Nephron (organoid): ENCODE results near the gene DOK3.

Experiments used
- H3K27ac Mint-ChIP-seq, 3 experiments: 2 replicates each; pipeline ENCODE4 v1.8.0; 2020; ENCODE audit warnings: mixed read lengths in 3 of 3, mild to moderate bottlenecking in 2 of 3, moderate library complexity in 1 of 3
- H3K27me3 Mint-ChIP-seq: 2 replicates; pipeline ENCODE4 v1.8.0; 2021; ENCODE audit warnings: low read depth, mild to moderate bottlenecking, moderate library complexity, mixed read lengths
- H3K36me3 Mint-ChIP-seq: 2 replicates; pipeline ENCODE4 v1.8.0; 2020; ENCODE audit warnings: low read depth, mixed read lengths
- H3K4me1 Mint-ChIP-seq: 2 replicates; pipeline ENCODE4 v1.8.0; 2020; ENCODE audit warnings: mixed read lengths
- H3K4me3 Mint-ChIP-seq, 3 experiments: 2 replicates each; pipeline ENCODE4 v1.8.0; 2020; ENCODE audit warnings: mild to moderate bottlenecking in 3 of 3, mixed read lengths in 3 of 3, moderate library complexity in 2 of 3
- H3K9me3 Mint-ChIP-seq: 2 replicates; pipeline ENCODE4 v1.8.0; 2020; ENCODE audit warnings: mixed read lengths
- CTCF ChIP-seq, 3 experiments: fragments of 200-600 bp; sonication (generic); IDR thresholded peaks; one replicate each; pipeline ENCODE4 v1.5.0; 2021; ENCODE audit warnings: antibody characterized with exemption in 3 of 3; ENCODE audit not compliant: unreplicated experiment in 3 of 3

DOK3 gene

GRCh38 chr5:177514541-177514940, 4.9 kb upstream of the DOK3 start:
- Mint-ChIP-seq H3K4me3 (peak overlapping the region; percentile 91 to 95 (median 92)), H3K36me3 (peaks cover 45% of the 10 kb centered on the region), H3K9me3 (no peaks in the 10 kb centered on the region), H3K27me3 (no peaks in the 10 kb centered on the region), H3K27ac (no peak overlapping the region), H3K4me1 (peaks cover 15% of the 10 kb centered on the region)
- no peak for TF ChIP-seq CTCF (IDR thresholded peaks at IDR 0.05; ENCODE audit: unreplicated experiment in 3 of 3)

- H3K36me3 Mint-ChIP-seq, result peaks cover 43% of the 10 kb centered on the region
- no peaks in the 10 kb centered on the region for H3K9me3 Mint-ChIP-seq
- peak overlapping the region in 2 of 3 experiments; percentile 54 to 58 for H3K4me3 Mint-ChIP-seq
- no peak overlapping the region for H3K27ac Mint-ChIP-seq
- no peak for TF ChIP-seq CTCF (IDR thresholded peaks at IDR 0.05; ENCODE audit: unreplicated experiment in 3 of 3)
- H3K4me1 Mint-ChIP-seq, result peaks cover 20% of the 10 kb centered on the region
- H3K27me3 Mint-ChIP-seq, result no peaks in the 10 kb centered on the region
These were observed 3.9 kb upstream of the DOK3 start for GRCh38 chr5:177513500-177513899.

GRCh38 chr5:177512736-177513380, 3.2 kb upstream of the DOK3 start:
- H3K4me3 Mint-ChIP-seq, result peak overlapping the region; percentile 32 to 48 (median 44)
- no peak overlapping the region for H3K27ac Mint-ChIP-seq
- H3K9me3 Mint-ChIP-seq, result no peaks in the 10 kb centered on the region
- peaks cover under 1% of the 10 kb centered on the region for H3K27me3 Mint-ChIP-seq
- peaks cover 44% of the 10 kb centered on the region for H3K36me3 Mint-ChIP-seq
- TF ChIP-seq CTCF (IDR thresholded peaks at IDR 0.05; ENCODE audit: unreplicated experiment in 3 of 3), result no peak
- peaks cover 20% of the 10 kb centered on the region for H3K4me1 Mint-ChIP-seq

- no peak for TF ChIP-seq CTCF (IDR thresholded peaks at IDR 0.05; ENCODE audit: unreplicated experiment in 3 of 3)
- H3K27me3 Mint-ChIP-seq, result peaks cover 4% of the 10 kb centered on the region
- H3K27ac Mint-ChIP-seq, result no peak overlapping the region
- H3K4me3 Mint-ChIP-seq, result no peak overlapping the region
- H3K36me3 Mint-ChIP-seq, result peaks cover 52% of the 10 kb centered on the region
- H3K4me1 Mint-ChIP-seq, result peaks cover 19% of the 10 kb centered on the region
- no peaks in the 10 kb centered on the region for H3K9me3 Mint-ChIP-seq
These were observed 2.4 kb upstream of the DOK3 start for GRCh38 chr5:177511796-177512675.

DNA sequence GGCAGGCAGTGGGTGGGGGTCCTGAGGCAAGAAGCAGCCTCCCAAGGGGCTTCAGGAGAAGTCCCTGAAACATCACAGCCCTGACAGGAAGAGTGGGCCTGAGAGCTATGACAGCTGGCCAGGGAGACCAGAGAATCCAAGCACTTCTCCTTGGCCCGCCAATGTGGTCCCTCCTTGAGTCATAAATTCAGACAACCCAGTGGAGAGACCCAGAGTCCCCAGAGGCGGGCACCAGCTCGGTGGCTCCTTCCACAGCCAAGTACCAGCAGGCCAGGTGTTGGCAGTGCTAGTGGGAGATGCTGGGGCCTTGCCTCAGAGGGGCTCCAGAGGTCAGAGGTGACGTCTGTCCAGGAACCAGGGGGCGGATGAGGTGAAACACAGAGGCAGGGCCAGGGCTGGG, 1.6 kb upstream of the DOK3 start:
- H3K27ac Mint-ChIP-seq, result no peak overlapping the region
- no peaks in the 10 kb centered on the region for H3K9me3 Mint-ChIP-seq
- H3K27me3 Mint-ChIP-seq, result peaks cover 4% of the 10 kb centered on the region
- no peak for TF ChIP-seq CTCF (IDR thresholded peaks at IDR 0.05; ENCODE audit: unreplicated experiment in 3 of 3)
- peaks cover 48% of the 10 kb centered on the region for H3K36me3 Mint-ChIP-seq
- peaks cover 15% of the 10 kb centered on the region for H3K4me1 Mint-ChIP-seq
- peak overlapping the region in 1 of 3 experiments; percentile 24 for H3K4me3 Mint-ChIP-seq
